GM18867 (cell line): ENCODE results near the gene HS3ST4.
A peak's percentile ranks its signal among the peaks of the same experiment; 100 is the strongest.

ENCODE experiments used
- ATAC-seq: cut with Tn5 transposase; IDR thresholded peaks from one replicate; pipeline ENCODE4 v1.9.1; 2021; ENCODE audit warnings: mild to moderate bottlenecking, moderate library complexity; ENCODE audit not compliant: unreplicated experiment

HS3ST4 gene

DNA sequence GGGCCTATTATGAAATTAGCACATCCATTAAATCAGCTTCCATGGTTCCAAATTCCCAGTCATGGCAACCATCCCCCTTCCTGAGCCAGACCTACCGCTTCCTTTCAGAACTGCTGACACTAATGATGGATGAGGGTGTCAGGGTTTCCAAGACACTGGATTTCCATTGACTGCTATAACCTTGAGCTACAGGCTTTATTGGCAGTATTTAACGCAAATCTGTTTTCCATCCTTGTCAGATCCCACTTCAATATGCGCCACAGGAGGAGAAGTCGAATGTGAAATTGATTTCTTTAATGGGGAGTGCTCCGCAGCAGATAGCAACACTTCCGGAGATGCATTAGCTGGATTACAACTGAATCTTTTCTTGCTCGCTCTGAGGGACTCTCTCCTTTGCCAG is 197.1 kb downstream of the HS3ST4 start:
- no peak for ATAC-seq

DNA sequence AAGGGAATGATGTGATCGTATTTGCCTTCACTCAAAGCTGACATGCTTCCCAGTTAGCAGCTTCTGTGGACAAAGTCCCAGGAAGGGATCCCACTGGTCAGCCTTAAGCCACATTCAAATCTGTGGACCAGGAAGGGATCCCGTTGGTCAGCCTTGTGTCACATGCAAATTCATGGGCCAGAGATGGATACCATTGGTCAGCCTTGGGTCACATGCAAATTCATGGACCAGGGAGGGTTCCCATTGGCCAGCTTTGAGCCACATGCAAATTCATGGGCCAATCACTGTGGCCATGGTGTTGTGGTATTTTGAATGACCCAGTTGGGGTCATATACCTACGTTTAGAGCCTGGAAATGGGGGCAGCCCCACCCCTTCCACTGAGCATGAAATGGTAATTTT is 201.6 kb downstream of the HS3ST4 start:
- ATAC-seq = no peak

DNA sequence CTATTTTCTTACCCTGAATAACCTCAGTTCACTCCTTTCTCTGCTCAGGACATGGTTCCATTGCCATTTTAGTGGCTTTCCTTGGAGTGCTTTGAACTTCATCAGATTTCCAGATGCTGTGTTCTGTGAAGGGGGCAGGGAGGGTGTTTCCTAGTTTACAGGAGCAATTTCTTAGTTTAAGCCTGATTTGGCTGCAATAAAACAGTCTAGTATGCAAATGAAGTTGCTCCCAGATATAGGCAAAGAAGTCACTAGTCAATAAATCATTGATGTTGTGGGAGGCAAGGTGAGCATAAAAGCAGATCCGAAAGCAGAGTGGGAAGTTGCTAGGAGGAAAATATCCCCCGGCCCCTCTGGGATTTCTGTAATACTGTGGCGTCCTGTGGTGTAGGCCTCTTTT is 202.3 kb downstream of the HS3ST4 start:
- no peak for ATAC-seq

DNA sequence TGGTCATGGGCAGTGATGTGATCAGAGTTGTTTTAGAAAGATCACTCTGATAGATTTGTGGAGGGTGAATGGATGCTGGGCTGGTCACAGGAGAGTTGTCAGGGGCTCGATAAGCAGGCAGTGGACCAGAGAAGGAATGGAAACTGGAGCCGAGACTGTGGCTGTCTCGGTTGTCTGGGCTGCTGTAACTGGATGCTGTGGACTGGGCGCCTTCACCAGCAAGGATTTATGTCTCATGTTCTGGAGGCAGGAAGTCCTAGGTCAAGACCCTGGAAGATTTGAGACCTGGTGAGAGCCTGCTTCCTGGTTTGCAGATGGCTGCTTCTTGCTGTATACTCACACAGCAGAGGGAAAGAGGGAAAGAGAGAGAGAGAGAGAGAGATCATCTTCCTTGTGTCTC is 203.6 kb downstream of the HS3ST4 start:
- no peak for ATAC-seq

- ATAC-seq = no peak
Measured at GRCh38 chr16:25896411-25896810, 204.7 kb downstream of the HS3ST4 start.

GRCh38 chr16:25897702-25898101 is 205.9 kb downstream of the HS3ST4 start:
- no peak for ATAC-seq

DNA sequence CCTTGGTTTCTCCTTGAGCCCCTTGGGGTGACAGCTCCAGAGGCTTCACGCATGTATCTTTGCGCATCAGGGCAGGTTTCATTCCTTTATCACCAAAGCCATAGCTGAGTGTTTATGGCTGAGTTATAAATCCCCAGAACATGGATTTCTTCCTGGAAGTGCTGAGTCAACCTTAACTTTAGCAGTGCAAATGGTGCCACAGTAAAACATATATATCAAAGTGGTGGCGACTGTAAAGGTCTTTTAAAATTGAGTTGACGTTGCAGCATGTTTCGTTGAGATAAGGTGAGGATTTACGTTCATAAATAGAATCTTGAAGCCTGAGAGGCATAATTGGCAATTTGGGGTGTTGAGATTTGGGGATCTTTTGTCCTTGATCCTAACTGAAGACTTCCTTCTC is 214.1 kb downstream of the HS3ST4 start:
- no peak for ATAC-seq

DNA sequence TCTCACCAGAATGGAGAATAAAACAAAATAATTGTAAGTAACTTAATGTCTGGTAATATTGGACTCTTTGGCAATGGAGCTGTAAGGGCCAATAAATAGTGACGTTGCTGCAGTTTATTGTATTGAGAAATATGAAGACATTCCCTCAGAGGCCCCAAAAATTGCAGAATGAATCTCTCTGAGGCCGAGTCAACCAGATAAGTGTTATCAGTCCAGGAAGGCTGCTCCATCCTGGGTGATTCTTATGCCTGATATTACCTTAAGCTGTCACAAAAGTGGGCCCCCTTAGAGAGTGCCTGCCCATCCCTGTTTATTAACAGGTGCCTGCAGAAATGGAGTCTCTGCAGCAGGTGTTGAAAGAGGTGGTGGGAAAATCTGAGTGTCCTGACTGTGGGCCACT is 219.2 kb downstream of the HS3ST4 start:
- ATAC-seq = no peak

DNA sequence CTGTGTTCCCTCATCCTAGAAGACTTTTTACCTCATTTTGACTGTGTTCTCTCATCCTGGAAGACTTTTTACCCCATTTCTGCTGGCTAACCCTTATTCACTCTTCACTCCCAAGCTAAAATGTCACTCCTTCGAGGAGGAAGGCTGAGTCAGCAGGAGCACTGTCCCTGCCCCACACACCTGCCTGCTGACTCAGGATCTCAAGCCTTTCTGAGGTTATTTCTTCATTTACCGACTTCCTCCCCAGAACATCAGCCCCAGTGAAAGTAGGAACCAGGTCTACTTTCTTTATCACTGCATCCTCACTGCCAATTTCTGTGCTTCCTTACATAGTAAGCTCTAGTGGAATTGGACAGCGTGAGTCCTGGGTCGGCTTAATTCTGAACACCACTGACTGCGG is 220.6 kb downstream of the HS3ST4 start:
- no peak for ATAC-seq

DNA sequence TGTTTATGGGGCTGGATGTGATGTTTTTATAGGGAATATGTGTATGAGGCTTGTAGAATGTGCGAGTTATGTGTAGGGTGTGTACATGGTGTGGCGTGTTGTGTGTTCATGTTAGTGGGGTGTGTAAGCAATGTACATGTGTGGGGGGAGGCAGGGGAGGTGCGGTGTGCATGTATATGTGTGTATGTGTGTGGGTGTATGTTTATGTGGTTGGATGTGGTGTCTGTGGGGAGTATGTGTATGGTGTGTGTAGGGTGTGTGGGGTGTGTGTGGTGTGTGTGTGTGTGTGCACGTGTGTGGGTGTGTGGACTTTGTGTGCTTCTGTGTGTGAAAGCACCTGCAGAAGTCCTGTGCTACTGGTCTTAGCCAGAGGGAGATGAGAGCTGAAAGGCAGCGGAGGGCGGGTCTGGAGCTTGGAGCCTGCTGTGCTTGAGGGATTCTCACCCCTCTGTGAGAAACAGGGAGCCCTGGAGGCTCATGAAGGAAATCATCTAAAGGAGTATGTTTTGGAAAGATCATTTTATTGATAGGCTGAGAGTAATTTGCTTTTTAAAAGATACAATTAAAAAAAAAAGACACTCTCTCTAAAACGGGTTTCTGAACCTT is 222.7 kb downstream of the HS3ST4 start:
- ATAC-seq = no peak

DNA sequence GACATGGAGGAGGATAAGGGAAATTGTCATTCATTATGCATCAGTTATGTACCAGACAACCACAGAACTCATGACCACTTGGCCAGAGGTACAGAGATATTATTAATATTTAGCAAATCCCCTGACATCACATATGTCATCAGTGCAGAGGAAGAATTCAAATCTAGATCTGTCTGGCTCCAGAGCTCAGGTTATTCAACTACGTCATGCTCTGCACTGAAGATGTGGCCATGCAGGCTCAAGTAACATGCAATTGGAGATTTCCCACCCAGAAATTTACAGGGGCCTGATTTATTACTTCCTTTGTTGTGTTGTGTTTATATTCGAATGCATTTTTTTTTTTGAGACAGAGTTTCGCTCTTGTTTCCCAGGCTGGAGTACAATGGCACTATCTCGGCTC is 224.3 kb downstream of the HS3ST4 start:
- no peak for ATAC-seq

DNA sequence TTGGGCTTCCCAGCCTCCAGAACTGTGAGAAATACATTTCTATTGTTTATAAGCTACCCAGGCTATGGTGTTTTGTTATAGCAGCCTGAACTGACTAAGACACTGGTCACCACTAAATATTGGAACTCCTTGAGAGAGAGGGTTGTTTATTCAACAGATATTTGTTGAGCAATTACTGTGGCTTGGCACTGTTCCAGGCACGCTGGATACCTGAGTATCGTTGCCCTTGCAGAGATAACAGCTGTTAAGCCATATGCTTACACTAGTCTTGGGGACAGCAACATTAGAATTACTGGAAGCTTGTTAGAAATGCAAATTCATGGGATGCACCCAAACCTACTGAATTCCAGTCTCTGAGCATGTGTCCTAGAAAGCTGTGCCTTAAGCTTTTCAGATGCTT is 230.7 kb downstream of the HS3ST4 start:
- no peak for ATAC-seq

DNA sequence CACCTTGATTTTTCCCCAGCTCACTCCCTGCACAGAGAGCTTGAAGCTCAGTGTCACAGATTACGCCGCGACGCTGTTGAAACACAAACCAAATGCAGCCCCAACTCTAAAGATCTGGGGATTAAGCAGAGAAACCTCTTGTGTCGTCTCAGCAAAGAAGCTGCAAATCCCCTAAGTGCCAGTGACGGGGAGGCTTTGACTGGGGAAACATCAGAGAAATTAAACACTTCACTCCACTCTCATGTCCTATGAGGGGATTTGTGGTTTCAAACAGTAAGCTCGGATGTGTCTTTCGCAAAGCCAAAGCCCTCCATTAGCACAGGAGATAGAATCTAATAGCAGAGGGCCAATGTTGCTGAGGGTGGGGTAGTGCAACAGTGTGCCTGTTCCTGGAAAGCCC is 233.7 kb downstream of the HS3ST4 start:
- no peak for ATAC-seq

DNA sequence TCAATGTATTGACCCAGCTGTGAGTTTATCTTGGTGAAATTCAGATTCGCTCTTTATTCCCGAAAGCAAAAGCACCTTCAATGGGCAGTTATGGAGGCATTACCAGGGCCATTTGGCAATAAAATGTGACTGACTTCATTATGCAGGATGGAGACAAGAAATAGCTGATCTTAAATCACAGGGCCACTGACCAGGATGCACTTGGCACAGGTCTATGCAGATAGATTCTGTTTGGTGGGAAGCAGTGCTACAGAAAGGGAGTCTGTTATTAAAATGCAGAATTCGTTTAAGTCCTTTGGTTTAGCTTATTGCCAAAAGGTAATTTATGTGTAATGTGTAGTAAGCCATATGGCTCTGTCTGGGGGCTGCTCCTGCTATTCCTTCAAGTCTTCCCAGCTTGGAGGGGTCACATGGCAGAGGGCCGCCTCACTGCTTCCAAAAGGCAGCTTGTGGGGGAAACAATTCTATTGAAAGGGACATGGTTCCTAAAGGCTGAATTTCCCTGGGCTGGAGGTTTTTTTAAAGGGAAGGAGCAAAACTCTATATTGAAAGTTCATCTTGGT is 239.8 kb downstream of the HS3ST4 start:
- no peak for ATAC-seq

DNA sequence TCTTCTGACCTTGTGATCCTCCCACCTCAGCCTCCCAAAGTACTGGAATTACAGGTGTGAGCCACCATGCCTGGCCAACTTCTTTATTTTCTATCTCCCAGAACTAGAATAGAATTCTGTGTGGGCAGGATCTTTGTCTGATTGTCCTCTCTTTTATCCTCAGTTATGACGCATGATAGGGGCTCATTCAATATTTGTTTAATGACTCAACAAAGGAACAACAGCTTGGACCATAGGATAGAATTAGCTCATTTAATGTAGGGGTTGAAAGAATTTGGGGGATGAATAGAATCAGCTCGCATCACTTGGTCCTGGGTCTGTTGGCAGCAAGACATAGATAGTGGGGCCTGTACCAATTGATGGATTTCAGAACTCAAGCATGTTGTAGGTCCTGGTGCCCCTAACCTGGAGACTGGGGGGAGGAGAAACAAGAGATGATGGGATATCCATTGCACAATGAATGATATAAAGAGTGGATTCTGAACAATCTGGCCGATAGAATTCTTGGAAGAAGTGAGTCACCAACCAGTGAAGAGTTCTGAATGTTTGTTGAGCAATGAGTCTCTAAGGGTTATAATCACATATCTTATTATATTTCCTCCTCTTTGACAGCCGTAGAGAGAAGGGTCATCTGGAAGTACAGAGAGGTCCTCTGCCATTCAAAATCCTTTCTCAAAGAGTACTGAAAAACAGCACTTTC is 250.2 kb downstream of the HS3ST4 start:
- no peak for ATAC-seq

- ATAC-seq = no peak
Measured at GRCh38 chr16:25950586-25951281, 259.0 kb downstream of the HS3ST4 start.

GRCh38 chr16:25951999-25952398 is 260.2 kb downstream of the HS3ST4 start:
- ATAC-seq = no peak

DNA sequence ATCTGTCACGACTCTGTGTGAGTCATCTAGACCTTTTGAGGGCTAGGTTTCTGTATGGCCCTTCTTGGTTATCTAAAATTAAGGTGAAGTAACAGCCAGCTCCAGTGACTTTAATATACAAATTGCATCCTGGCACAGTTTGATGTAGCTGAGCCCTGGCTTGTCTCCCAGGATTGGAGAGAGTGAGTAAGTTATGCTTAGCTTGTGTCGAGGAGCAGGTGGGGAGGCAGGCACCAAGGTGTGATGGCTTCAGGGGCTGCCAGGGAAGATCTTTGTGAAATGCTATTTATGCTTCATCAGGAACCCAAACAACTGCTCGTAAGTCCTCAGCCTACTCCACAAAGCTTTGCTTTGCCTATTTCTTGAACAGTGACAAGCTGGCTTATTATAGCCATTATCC is 261.2 kb downstream of the HS3ST4 start:
- no peak for ATAC-seq

DNA sequence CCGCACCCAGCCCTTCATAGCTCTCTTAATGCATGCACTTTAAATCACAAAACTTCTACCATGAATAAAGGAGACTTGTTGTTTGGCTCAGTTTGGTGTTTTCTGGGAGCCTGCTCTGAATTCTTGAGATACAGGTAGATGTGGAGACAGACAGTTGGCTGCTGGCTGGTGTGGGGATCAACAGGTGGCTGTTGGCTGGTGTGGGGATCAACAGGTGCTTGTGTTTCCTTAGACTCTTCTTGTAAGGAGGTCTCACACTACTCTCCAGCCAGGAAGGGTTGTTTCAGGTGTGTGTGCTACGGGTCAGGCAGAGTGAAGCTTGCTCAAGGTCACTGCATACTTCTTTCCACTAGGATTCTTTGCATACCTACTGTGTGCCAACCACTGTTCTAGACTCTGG is 265.9 kb downstream of the HS3ST4 start:
- ATAC-seq = no peak

DNA sequence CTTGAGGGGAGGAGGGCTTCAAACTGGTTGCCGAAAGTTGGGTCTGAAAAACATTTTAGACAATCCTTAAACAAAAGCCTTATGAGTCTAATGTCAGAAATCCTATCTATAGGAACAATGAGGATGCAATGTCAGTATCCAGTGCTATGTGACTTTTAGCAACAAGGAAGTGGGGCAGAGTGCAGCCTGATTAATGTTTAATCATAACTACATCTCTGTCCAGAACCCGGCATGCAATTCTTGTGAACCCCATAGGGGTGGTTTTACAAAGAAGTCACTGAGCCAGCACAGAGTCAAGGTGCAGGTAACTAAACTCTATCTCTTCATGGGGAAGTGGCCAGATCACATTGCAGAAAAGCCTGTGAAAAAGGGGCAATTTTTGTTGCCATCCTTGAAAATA is 267.5 kb downstream of the HS3ST4 start:
- ATAC-seq = no peak

- ATAC-seq = peak; percentile 97
Measured at GRCh38 chr16:25966172-25967097, 274.7 kb downstream of the HS3ST4 start.
